Liver (tissue), 2 donors: ENCODE results near the gene IL33.

Experiments used
- TF ChIP-seq, protein P1 (sequence below): fragments of 150-350 bp; IDR thresholded peaks from 2 replicates; pipeline ENCODE4 v1.5.1; 2017; ENCODE audit warnings: improper control_type of control experiment, low read depth, low read length; ENCODE audit not compliant: missing input control
- TF ChIP-seq, protein P2 (sequence below): IDR thresholded peaks from 2 replicates; pipeline ENCODE4 v1.6.1; 2016; ENCODE audit warnings: antibody characterized with exemption, mild to moderate bottlenecking
- donor health status: healthy.

DNA sequence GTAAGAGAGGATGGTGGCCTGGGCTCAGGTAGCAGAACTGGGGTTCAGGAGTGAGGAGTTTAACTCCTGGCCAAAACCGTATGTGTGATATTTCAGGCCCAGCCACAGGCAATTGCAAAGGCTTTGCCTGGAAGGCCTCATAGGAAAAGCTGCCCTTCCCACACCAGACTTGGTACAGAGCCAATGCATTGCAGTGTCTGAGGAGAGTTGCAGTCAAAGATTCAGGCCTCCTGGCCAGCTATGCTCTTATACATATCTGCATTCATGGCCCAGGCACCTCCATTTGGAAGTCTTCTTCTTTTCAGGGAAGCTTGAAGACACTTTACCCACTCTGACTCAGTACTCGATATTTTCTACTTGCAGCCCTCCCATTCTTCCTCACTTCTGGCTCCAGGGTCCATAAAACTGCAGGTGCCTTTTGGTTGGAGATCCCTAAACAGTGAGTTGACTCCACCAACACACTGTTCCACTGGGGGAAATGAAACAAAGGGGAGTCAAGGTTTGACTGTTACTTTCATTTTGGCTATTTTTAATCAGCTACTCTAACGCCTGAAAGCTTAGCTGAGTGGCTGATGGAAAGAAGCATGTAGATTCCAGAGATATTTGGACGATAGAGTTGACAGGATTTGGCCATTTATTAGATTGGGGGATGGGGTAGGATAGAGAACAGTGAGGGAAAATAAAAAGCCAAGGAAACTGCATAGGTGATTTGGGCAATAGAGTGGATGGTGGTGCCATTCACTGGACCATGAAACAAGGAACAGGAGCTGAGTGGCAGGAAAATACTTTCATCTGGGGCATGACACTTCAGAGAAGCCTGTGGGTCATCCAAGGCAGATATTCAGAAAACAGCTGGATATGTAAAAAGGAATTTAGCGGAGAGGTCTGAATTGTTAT, 30.6 kb upstream of the IL33 start:
- TF ChIP-seq, protein P1, sequence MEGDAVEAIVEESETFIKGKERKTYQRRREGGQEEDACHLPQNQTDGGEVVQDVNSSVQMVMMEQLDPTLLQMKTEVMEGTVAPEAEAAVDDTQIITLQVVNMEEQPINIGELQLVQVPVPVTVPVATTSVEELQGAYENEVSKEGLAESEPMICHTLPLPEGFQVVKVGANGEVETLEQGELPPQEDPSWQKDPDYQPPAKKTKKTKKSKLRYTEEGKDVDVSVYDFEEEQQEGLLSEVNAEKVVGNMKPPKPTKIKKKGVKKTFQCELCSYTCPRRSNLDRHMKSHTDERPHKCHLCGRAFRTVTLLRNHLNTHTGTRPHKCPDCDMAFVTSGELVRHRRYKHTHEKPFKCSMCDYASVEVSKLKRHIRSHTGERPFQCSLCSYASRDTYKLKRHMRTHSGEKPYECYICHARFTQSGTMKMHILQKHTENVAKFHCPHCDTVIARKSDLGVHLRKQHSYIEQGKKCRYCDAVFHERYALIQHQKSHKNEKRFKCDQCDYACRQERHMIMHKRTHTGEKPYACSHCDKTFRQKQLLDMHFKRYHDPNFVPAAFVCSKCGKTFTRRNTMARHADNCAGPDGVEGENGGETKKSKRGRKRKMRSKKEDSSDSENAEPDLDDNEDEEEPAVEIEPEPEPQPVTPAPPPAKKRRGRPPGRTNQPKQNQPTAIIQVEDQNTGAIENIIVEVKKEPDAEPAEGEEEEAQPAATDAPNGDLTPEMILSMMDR, result no peak
- TF ChIP-seq, protein P2, sequence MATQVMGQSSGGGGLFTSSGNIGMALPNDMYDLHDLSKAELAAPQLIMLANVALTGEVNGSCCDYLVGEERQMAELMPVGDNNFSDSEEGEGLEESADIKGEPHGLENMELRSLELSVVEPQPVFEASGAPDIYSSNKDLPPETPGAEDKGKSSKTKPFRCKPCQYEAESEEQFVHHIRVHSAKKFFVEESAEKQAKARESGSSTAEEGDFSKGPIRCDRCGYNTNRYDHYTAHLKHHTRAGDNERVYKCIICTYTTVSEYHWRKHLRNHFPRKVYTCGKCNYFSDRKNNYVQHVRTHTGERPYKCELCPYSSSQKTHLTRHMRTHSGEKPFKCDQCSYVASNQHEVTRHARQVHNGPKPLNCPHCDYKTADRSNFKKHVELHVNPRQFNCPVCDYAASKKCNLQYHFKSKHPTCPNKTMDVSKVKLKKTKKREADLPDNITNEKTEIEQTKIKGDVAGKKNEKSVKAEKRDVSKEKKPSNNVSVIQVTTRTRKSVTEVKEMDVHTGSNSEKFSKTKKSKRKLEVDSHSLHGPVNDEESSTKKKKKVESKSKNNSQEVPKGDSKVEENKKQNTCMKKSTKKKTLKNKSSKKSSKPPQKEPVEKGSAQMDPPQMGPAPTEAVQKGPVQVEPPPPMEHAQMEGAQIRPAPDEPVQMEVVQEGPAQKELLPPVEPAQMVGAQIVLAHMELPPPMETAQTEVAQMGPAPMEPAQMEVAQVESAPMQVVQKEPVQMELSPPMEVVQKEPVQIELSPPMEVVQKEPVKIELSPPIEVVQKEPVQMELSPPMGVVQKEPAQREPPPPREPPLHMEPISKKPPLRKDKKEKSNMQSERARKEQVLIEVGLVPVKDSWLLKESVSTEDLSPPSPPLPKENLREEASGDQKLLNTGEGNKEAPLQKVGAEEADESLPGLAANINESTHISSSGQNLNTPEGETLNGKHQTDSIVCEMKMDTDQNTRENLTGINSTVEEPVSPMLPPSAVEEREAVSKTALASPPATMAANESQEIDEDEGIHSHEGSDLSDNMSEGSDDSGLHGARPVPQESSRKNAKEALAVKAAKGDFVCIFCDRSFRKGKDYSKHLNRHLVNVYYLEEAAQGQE, result no peak
